ENCODE measurements around the gene CHMP5.
A peak's percentile ranks its signal among the peaks of the same experiment; 100 is the strongest.

CHMP5 gene

GRCh38 chr9:33264473-33265177 lies at the start of gene CHMP5, which contains the start of gene BAG1:
Gene CHMP5 (plus strand): TSS chr9:33265049. CDS start chr9:33265079, 30 bp downstream.
Gene BAG1 (minus strand): TSS chr9:33264708.
- DNase-seq (ENCODE audit: low spot score): peak; percentile 100

GRCh38 chr9:33220681-33221567 lies 43.9 kb upstream of the CHMP5 start:
- DNase-seq (ENCODE audit: low spot score): no peak

GRCh38 chr9:33221568-33221884 lies 43.3 kb upstream of the CHMP5 start:
- DNase-seq (ENCODE audit: low spot score): no peak

GRCh38 chr9:33222031-33222430 lies 42.8 kb upstream of the CHMP5 start:
- no peak for DNase-seq (ENCODE audit: low spot score)

GRCh38 chr9:33223696-33224095 lies 41.2 kb upstream of the CHMP5 start:
- DNase-seq (ENCODE audit: low spot score): no peak

- peak; percentile 82 for DNase-seq (ENCODE audit: low spot score)
Measured at GRCh38 chr9:33225319-33226147, 39.3 kb upstream of the CHMP5 start.

- no peak for DNase-seq (ENCODE audit: low spot score)
Measured at GRCh38 chr9:33227008-33227398, 37.8 kb upstream of the CHMP5 start.

GRCh38 chr9:33227741-33228140 lies 37.1 kb upstream of the CHMP5 start:
- no peak for DNase-seq (ENCODE audit: low spot score)

- no peak for DNase-seq (ENCODE audit: low spot score)
Measured at GRCh38 chr9:33228606-33229005, 36.2 kb upstream of the CHMP5 start.

- no peak for DNase-seq (ENCODE audit: low spot score)
Measured at GRCh38 chr9:33229359-33230114, 35.3 kb upstream of the CHMP5 start.

- DNase-seq (ENCODE audit: low spot score): no peak
Measured at GRCh38 chr9:33230756-33231622, 33.9 kb upstream of the CHMP5 start.

DNA sequence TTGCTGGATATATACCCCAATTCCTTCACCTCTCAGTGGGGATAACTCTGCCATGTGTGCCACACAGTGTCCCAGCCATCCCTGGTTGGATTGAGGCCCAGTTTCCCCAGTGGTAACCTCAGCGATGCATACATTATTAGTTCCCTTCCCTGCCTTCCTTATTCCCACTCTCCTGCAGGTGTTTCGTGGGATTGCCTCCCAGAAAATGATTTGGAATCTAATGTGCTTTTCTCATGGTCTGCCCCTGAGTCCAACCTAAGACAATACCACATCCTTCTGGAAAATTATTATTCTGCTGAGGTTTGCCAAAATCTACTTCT lies 33.3 kb upstream of the CHMP5 start:
- no peak for DNase-seq (ENCODE audit: low spot score)

GRCh38 chr9:33232815-33233214 lies 32.0 kb upstream of the CHMP5 start:
- no peak for DNase-seq (ENCODE audit: low spot score)

DNA sequence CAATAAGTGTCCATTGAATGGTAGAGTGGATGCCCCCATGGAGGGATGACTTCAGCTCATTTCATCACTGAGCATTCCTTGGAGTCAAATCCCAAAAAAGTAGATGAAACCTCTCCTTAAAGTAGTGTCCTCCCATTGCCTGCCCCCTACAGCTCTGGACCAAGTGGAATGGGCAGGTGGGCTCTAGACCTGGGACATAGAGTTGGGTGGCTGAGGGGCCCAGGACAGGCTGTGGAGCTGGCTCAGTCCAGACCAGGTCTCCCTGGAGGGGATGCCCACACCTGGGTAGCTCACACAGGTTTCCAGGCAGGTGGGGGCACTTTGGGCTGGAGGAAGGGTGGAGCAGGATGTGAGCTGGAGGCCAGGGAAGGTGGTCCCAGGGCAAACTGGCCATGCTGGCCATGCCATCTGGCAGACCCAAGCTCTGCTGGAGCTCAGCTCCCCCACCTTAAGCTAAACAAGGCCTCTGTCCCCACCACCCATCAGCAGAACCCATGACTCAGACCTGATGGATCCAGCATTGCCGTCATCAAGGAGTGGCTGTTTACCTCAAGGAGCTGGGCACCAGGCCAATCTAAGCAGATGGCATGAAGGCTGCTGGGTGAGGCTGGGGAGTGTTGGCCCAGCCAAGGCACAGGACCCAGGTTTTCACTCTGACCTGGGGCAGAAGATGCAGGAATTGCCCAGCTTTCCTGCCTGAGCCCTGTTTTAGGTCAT lies 31.1 kb upstream of the CHMP5 start:
- no peak for DNase-seq (ENCODE audit: low spot score)

DNA sequence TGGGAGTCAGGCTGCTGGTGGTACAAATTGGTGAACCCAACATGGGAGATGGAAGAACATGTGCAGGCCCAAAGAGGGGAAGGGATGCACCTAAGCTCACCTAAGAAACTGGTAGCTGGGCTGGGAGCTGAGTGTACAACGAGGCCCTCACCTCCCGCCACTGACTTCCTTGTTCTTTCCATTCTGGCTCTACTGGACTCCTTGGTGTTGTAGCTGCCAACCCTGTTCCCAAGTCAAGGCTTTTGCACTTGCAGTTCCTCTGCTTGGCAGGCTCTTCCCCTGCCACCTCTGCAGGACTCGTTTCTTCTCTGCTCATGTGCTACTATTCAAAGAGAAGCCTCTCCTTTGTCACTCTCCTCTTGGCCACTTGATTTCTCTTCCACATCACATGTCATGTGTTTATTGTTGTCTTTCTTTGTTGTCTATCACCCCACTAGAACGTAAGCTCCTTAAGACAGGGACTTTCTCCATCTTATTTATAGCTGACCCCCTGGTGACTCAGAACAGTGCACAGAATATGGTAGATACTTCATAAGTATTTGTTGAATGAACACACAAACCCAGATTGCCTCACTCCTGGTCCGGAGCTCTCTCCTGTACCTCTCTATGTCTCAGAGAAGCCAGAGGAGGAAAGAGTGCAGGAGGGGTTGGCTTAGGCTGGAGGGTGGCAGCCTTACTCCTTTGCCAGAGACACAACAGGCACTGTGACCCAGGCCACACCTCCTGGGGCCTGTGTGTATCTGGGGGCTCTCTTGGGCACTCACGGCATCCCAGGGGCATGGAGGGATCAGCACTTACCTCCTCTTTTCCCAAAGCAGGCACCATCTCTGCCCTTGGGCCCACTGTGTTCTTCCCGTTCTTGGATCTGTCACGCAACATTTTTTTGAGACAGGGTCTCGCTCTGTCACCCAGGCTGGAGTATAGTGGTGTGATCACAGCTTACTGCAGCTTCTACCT lies 30.1 kb upstream of the CHMP5 start:
- no peak for DNase-seq (ENCODE audit: low spot score)

- no peak for DNase-seq (ENCODE audit: low spot score)
Measured at GRCh38 chr9:33236571-33236970, 28.3 kb upstream of the CHMP5 start.

DNA sequence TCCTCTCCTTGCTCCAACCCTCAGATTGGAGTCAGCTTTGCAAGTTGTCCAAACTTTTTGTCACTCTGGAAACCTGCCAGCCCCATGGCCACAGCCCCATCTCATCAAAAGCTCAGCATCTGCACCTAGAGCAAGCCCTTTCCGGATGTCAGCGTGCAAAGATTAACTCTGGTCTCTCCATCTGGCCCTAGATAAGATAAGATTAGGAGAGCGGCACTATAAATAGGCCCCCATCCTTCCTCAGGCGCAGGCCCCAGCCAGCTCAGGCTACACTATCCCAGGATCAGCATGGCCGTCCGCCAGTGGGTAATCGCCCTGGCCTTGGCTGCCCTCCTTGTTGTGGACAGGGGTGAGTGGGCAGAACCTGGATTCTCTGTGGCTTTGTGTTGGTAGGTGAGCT lies 24.9 kb upstream of the CHMP5 start, which contains the start of gene SPINK4:
Gene SPINK4, plus strand, starts transcription at position 247 of the 400 bp plus-strand sequence. Its CDS starts 42 bp downstream, at position 289.
- no peak for DNase-seq (ENCODE audit: low spot score)

DNA sequence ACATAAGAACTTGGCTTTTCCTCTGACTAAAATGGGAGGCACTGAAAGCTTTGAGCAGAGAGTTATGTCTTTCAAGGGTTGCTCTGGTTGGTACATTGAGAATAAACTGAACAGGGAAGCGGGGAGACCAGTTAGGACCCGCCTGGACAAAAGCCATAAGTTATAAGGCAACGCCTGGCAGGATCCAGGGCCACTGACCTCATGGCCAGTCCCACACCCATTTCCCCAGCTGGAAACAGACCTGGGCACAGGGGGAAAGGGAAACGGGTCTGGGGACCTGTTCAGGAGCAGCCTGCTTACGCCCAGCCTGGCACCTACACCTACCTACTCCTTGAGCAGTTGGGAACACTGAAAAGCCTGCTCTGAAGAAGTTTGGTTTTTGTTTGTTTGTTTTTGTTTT lies 23.6 kb upstream of the CHMP5 start:
- DNase-seq (ENCODE audit: low spot score): no peak

DNA sequence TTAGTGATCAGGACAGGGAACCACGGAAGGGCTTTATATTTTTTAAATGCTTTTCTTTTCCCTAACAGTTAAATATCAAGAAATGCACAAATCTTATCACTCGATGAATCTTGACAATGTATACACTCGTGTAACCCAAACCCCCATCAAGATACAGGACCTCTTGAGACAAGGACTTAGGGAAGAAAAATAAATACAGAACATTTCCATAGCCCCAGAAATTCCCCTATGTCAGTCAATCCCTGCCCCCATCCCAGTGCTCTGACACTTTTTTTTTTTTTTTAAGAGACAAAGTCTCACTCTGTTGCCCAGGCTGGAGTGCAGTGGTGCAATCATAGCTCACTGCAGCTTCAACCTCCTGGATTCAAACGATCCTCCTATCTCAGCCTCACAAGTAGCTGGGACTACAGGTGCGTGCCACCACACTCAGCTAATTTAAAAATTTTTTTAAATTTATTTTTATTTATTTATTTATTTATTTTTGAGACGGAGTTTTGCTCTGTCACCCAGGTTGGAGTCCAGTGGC lies 22.2 kb upstream of the CHMP5 start:
- no peak for DNase-seq (ENCODE audit: low spot score)

All from CD4-positive, alpha-beta T cell treated with Interleukin-2 at 100 ng/mL for 4 hours (primary cell).